Neutrophil (primary cell): ENCODE data around the gene SPATA6L.

Experiments used
- H3K27ac ChIP-seq: fragments of 200-600 bp; sonication (generic); 2 replicates; pipeline ENCODE4 v1.5.1; 2016; ENCODE audit warnings: mild to moderate bottlenecking, moderate library complexity
- H3K27me3 ChIP-seq: fragments of 200-600 bp; sonication (generic); 2 replicates; pipeline ENCODE4 v1.6.0; 2016; ENCODE audit warnings: mild to moderate bottlenecking
- H3K36me3 ChIP-seq: fragments of 200-600 bp; sonication (generic); 2 replicates; pipeline ENCODE4 v1.5.1; 2017
- H3K4me1 ChIP-seq, 2 experiments: fragments of 200-600 bp in 1 of 2; sonication (generic) in 1 of 2; 1 replicate in 1 of 2; 2 replicates in 1 of 2; pipeline versions ENCODE4 v1.5.1 to v1.6.1; 2013 to 2016; ENCODE audit warnings: low read depth in 1 of 2, low read length in 1 of 2, mild to moderate bottlenecking in 1 of 2, moderate library complexity in 1 of 2; ENCODE audit not compliant: control insufficient read depth in 1 of 2, insufficient read depth in 1 of 2
- H3K4me3 ChIP-seq, 2 experiments: fragments of 200-600 bp in 1 of 2; sonication (generic) in 1 of 2; 1 replicate in 1 of 2; 2 replicates in 1 of 2; pipeline ENCODE4 v1.5.1; 2013 to 2016; ENCODE audit warnings: low read depth in 1 of 2, low read length in 1 of 2, mild to moderate bottlenecking in 1 of 2, moderate library complexity in 1 of 2
- H3K9me3 ChIP-seq: fragments of 200-600 bp; sonication (generic); 2 replicates; pipeline ENCODE4 v1.5.1; 2016
- CTCF ChIP-seq: fragments of 200-600 bp; sonication (generic); IDR thresholded peaks from 2 replicates; pipeline ENCODE4 v1.5.1; 2016; ENCODE audit warnings: antibody characterized with exemption

SPATA6L gene

GRCh38 chr9:4579001-4579400 lies 87.3 kb downstream of the SPATA6L start:
- Histone ChIP-seq H3K9me3 (no peaks in the 10 kb centered on the region), H3K27me3 (no peaks in the 10 kb centered on the region)
- no peak for TF ChIP-seq CTCF

GRCh38 chr9:4576448-4576847 lies 89.8 kb downstream of the SPATA6L start:
- H3K27me3 ChIP-seq, result peaks cover 5% of the 10 kb centered on the region
- H3K4me3 ChIP-seq, result no peak overlapping the region
- no peaks in the 10 kb centered on the region for H3K36me3 ChIP-seq
- no peaks in the 10 kb centered on the region for H3K9me3 ChIP-seq
- H3K4me1 ChIP-seq, result peaks cover 3 to 6% of the 10 kb centered on the region in 2 experiments
- no peak overlapping the region for H3K27ac ChIP-seq
- TF ChIP-seq CTCF, result no peak

More at GRCh38 chr9:4579001-4579400, 87.3 kb downstream of the SPATA6L start:
- peaks cover 3 to 6% of the 10 kb centered on the region in 2 experiments for H3K4me1 ChIP-seq
- no peaks in the 10 kb centered on the region for H3K36me3 ChIP-seq
- no peak overlapping the region for H3K27ac ChIP-seq
- no peak overlapping the region for H3K4me3 ChIP-seq

- Histone ChIP-seq H3K9me3 (no peaks in the 10 kb centered on the region), H3K4me3 (no peak overlapping the region), H3K27ac (no peak overlapping the region), H3K36me3 (no peaks in the 10 kb centered on the region), H3K4me1 (peaks cover 3 to 6% of the 10 kb centered on the region in 2 experiments), H3K27me3 (peaks cover 5% of the 10 kb centered on the region)
- TF ChIP-seq CTCF, result no peak
These were observed 90.3 kb downstream of the SPATA6L start for GRCh38 chr9:4575997-4576396.

GRCh38 chr9:4574657-4575243 lies 91.5 kb downstream of the SPATA6L start:
- H3K9me3 ChIP-seq, result no peaks in the 10 kb centered on the region
- H3K27me3 ChIP-seq, result peaks cover 5% of the 10 kb centered on the region
- H3K36me3 ChIP-seq, result no peaks in the 10 kb centered on the region
- H3K27ac ChIP-seq, result no peak overlapping the region
- TF ChIP-seq CTCF, result no peak
- H3K4me3 ChIP-seq, result no peak overlapping the region
- H3K4me1 ChIP-seq, result peaks cover 3 to 6% of the 10 kb centered on the region in 2 experiments

- Histone ChIP-seq H3K27ac (no peak overlapping the region), H3K9me3 (no peaks in the 10 kb centered on the region), H3K36me3 (no peaks in the 10 kb centered on the region), H3K27me3 (peaks cover 5% of the 10 kb centered on the region), H3K4me1 (peaks cover 3 to 6% of the 10 kb centered on the region in 2 experiments), H3K4me3 (no peak overlapping the region)
- TF ChIP-seq CTCF, result no peak
These were observed 92.5 kb downstream of the SPATA6L start for GRCh38 chr9:4573634-4574389.
